Activated effector memory CD4-positive, alpha-beta T cell treated with anti-CD3 and anti-CD28 coated beads, Interleukin-2, amount 50 U/mL, for 16 hours (primary cell): Measurements from ENCODE around the gene FHL3.
A peak's percentile ranks its signal among the peaks of the same experiment; 100 is the strongest.
"Not testable (repeated sequence)": the region's sequence is repeated elsewhere in the genome, so short reads cannot be mapped to it uniquely, and the experiment has no call there.

Experiments used
- DNase-seq: peaks from one replicate; pipeline ENCODE4 v3.0.0-alpha.2; 2020

FHL3 gene

GRCh38 chr1:38032992-38033391 lies 27.7 kb upstream of the FHL3 start:
- DNase-seq: not testable (repeated sequence)

DNA sequence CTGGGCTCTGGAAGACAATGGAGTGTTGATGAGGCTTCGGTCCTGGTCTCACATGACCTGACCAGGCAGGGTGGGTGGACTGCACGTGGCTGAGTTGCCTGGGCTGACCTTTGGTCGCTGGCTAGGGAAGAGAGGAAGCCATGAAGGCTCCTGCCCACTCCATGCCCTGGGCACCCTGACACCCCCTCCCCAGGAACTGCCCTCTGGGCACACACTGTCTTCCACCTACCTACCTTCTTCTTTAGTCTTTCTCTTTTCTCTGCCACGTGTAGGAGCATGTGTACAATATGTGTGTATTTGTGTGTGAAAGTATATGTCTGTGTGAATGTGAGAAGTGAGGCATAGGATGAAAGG lies 26.2 kb upstream of the FHL3 start:
- DNase-seq: no peak

- no peak for DNase-seq
Measured at GRCh38 chr1:38030596-38031512, 25.5 kb upstream of the FHL3 start.

DNA sequence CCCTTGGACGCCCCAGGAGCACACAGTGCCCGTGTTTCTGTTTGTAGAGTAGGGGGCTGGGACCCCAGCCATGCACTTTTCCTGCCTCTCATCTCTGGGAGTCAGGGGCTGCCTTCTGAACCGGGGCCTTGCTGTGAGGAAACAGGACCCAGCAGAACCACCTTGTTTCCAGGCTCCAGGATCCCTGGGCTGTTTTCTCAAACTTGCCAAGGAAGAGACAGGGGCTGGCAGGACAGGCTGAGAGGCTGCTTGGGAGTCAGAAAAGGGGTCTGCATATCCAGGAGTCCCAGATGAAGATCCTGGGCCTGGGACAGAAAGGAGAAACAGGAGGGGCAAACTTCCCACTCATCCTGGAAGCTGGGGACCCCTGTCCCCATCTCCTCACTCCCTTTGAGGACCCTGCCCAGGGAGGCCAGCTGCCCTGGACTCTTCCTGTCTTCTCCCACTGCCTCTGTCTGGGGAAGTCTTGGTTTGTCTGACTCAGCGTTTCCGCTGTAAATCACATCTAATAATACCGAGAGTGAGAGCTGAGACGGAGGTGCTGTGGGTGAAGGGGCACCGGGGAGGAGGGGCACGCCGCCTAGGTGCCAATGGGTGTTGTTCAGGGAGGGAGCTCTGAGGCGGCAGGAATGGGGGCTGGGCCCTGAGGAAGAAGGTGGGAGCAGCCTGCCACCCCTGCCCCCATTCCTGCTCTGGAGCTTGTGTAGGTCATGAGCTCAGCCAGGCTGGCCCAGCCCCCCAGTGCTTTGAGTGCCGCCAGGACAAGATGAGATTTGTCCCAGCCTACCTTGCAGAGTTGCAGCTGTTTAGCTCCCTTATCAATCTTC lies 24.6 kb upstream of the FHL3 start:
- DNase-seq: peak; percentile 90

DNA sequence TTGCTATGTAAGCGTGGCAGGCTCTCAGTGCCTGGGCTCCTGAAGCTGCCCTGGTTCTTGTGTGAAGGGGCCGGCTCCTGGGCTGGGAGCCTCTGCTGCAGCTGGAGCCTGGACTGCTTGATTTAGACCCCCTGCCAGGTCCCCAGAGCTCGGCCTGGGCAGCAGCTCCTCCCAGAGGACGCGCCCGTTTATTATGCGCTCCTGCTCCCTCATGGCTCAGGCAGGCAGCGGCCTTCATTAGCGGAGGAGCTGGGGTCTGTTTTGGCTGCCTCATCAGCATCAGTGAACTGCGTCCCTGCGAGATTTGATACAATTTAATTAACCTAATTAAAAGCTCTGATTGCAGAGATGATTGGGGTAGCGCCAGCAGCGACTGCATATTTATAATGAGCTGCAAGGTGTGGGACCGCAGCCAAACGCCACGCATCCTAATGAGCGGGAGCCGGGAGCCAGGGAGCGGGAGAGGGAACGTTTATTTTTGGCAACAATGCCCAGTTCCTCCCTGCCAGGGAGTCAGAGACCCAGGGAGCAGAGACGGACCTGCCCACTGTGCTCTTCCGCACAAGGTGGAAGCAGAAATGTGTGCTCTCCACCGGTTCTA lies 23.9 kb upstream of the FHL3 start:
- no peak for DNase-seq

GRCh38 chr1:38028671-38029070 lies 23.4 kb upstream of the FHL3 start:
- DNase-seq: no peak

DNA sequence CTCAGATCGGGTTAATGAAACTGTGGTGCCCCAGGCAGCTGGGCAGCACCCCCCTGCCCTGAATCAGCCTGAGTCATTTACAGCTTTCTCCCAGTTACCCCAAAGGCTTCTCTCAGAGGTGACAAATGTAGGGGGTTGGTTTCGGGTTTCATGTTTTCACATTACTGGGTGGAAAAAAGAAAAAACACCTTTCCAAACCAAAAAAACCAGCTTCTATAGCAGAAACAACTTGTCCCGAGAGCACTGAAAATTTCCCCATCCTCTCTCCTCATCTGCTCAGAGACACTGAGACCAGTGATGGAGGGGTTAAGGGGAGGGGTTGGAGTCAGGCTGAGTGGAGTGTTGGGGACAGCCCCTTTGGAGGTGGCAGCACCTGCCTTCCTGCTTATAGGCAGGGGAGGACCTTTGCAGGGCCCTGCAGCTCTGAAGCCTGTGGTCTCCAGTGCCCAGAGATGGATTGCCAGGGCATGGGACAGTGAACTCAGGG lies 22.8 kb upstream of the FHL3 start:
- peak; percentile 87 for DNase-seq

DNA sequence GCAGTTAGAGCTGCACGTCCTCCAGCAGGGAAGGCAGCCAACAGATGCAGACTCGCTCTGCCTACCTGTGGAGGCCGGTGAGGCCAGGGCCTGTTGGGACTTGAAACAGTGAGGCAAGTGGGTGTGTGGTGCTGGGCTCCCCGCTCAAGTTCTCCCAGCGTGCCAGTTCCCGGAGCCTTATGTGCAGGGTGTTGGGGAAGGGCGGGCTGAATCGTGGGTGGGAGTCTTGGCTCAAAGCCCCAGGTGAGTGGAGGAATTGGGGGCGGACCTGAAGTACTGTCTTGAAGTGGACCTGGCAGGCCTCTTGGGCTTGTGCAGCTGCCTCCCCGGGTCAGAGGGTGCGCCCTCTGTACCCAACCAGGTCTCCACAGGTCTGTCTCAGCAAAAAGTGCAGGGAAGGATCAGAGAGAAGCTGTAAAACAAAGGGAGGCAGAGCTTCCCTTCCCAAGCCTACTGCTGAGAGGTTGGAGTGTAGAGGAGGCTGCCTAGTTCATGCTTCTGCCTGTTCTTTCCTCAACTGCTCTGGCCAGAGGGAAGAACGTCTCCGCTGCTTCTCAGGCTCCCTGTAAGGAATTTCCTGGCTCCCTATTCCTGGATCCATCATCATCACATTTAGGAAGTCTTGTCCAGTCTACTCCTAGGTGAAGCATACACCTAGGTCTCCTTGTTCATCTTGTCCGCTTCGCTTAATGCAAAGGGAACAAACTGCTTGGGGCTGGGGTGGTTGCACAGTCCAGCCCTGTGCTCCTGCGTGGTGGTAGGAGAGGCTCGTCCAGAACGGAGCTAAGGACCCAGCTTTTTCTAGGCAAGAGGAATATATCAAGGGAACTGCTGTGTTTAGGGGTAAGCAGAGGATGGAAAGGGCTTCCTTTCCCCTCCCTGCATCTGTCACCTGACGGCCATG lies 22.1 kb upstream of the FHL3 start:
- peak; percentile 59 for DNase-seq

DNA sequence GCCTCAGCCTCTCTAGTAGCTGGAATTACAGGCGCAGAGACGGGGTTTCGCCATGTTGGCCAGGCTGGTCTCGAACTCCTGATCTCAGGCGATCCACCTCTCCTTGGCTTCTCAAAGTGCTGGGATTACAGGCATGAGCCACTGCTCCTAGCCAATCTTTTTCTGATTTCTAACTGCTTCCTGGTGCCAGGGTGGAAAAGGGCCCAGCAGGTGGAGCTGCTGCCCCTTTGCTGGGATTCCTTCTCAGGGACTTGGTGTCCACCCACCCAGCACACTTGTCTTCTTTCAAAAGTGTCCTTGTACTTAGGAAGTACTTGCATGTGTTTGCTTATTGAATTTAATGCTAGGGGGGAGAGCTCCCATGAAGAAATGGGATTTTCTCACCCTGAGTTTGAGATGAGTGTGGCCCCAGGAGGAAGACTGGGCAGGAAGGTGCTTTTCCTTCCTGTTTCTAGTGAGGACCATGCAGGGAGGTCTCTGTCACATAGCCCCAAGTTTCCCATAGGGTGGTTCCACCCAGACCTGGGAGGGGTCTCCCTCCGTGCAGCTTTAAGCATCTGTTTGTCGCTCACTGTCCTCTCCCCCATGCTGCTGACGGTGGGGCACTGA lies 21.4 kb upstream of the FHL3 start:
- DNase-seq: peak; percentile 84

DNA sequence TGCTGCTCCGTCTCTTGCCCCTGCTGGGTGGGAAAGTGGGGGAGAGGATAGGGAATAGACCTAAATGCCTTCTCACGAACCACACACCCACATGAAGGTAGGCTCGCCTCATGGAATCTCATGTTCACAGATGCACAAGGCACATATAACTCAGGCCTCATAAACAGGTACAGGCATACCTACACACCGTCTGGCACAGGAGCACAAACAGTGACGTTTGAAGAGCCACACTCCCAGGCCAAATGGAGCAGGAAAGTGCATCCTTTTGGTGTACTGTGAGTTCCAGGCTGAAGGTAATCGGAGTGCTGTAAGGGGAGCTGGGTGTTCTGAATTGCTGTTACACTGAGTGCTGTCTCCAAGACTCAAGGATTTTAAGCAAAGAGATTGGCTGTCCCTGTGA lies 20.4 kb upstream of the FHL3 start:
- DNase-seq: no peak

GRCh38 chr1:38025233-38025632 lies 19.9 kb upstream of the FHL3 start:
- DNase-seq: no peak

- no peak for DNase-seq
Measured at GRCh38 chr1:38022810-38023209, 17.5 kb upstream of the FHL3 start.

- no peak for DNase-seq
Measured at GRCh38 chr1:38021969-38022368, 16.7 kb upstream of the FHL3 start.

- no peak for DNase-seq
Measured at GRCh38 chr1:38020396-38020795, 15.1 kb upstream of the FHL3 start.

DNA sequence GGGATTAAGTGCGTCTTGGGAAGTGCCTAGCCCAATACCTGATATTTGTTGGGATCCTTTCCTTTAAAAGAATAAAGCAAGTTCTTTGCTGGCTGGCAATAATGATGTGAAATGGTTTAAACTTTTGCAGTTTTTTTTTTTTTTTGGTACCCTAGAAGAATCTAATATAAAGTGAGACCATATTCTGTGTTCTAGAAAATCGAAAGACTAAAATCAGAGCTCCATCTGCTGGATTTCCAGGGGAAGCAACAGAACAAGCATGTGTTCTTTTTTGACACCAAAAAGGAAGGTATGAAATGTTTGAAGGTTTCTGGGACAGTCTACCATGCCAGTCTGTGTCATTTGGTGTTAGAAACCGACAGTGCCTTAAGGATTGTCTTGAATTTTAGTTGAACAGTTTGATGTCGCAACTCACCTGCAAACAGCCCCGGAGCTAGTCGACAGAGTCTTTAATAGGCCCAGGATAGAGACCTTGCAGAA lies 13.6 kb upstream of the FHL3 start:
- no peak for DNase-seq

DNA sequence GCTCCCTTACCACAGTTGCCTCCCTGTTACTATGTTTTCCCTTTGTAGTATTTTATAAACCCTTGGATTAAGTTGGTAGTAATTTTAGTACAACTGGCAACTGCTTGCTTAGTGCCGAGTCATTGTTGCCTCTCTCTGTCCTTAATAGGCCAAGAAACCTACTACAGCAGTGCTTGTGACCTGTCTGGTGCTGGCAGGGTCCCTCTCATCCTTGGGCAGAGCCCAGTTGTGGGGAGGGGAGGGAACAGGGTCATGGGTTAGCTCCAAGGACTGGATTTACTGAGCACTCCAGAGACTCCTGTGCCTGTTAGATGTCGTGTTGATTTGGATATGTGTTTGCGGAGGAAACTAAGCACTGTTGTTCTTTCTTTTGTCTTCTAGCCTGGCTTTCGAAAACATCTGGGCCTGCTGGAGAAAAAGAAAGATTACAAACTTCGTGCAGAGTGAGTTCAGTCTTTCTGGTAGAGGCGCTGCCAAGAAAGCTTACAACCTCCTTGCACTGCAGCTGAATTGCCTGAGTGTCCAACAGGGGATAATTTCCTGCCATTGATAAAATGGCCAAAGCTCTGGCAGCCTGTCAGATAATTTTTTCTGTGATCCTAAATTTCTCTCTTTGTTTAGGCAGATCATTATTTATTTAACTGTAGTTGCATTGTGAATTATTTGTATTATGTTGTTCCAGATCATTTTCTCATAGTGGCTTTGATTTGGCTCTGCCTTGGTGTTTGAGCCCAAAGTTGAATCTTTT lies 10.8 kb upstream of the FHL3 start:
- DNase-seq: peak; percentile 48

DNA sequence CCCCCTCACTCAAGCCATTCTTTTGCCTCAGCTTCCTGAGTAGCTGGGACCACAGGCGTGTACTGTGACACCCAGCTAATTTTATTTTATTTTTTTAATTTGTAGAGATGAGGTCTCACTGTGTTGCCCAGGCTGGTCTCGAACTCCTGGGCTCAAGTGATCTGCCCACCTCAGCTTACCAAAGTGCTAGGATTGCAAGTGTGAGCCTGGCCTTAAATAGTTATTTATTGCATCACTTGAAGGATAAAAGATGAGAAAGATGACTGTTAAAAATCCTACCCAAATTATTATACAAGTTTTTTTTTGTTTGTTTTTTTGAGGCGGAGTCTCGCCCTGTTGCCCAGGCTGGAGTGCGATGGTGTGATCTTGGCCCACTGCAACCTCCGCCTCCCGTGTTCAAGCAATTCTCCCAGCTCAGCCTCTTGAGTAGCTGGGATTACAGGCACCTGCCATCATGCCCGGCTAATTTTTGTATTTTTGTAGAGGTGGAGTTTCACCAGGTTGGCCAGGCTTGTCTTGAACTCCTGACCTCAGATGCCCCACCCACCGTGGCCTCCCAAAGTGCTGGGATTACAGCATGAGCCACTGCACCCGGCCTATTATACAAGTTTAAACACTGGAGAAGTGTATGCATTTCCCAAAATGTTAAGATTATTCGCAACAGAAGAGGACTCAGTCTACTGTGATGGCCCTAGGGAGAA lies 9.6 kb upstream of the FHL3 start:
- peak; percentile 33 for DNase-seq

- DNase-seq: no peak
Measured at GRCh38 chr1:38014171-38014570, 8.9 kb upstream of the FHL3 start.

GRCh38 chr1:38013227-38013622 lies 7.9 kb upstream of the FHL3 start:
- no peak for DNase-seq
